Neural progenitor cell (in vitro differentiated cells): Measurements from ENCODE around the gene CST11. TPM values are rescaled to one million over a fixed set of nuclear protein-coding genes. Genes with fewer than 3 reads are reported as not detected.

Experiments used
- DNase-seq: peaks from one replicate; pipeline ENCODE4 v3.0.0-alpha.2; 2016; ENCODE audit warnings: low spot score
- H2AFZ ChIP-seq: fragments of 200-600 bp; sonication (generic); replicated peaks from 2 replicates; pipeline ENCODE4 v1.6.1; 2016; ENCODE audit warnings: antibody characterized with exemption
- H3F3A ChIP-seq: fragments of 200-600 bp; sonication (generic); 2 replicates; pipeline ENCODE4 v1.6.1; 2016; ENCODE audit warnings: antibody characterized with exemption, low read depth
- H3K27ac ChIP-seq: fragments of 200-600 bp; sonication (generic); 2 replicates; pipeline ENCODE4 v1.5.1; 2016; ENCODE audit warnings: mild to moderate bottlenecking
- H3K27me3 ChIP-seq: fragments of 200-600 bp; sonication (generic); 2 replicates; pipeline ENCODE4 v1.6.1; 2016; ENCODE audit warnings: mild to moderate bottlenecking, moderate library complexity
- H3K36me3 ChIP-seq: fragments of 200-600 bp; sonication (generic); 2 replicates; pipeline ENCODE4 v1.5.1; 2016
- H3K4me1 ChIP-seq: fragments of 200-600 bp; sonication (generic); 2 replicates; pipeline ENCODE4 v1.6.1; 2016; ENCODE audit warnings: mixed run types
- H3K4me2 ChIP-seq: fragments of 200-600 bp; sonication (generic); 2 replicates; pipeline ENCODE4 v1.6.1; 2016
- H3K4me3 ChIP-seq: fragments of 200-600 bp; sonication (generic); 2 replicates; pipeline ENCODE4 v1.5.1; 2016
- H3K79me2 ChIP-seq: fragments of 200-600 bp; sonication (generic); 2 replicates; pipeline ENCODE4 v1.6.1; 2016; ENCODE audit warnings: low read depth
- H3K9ac ChIP-seq: fragments of 200-600 bp; sonication (generic); 2 replicates; pipeline ENCODE4 v1.6.1; 2016
- H3K9me3 ChIP-seq: fragments of 200-600 bp; sonication (generic); 2 replicates; pipeline ENCODE4 v1.5.1; 2016; ENCODE audit warnings: low read depth
- H4K20me1 ChIP-seq: fragments of 200-600 bp; sonication (generic); 2 replicates; pipeline ENCODE4 v1.6.1; 2016; ENCODE audit warnings: low read depth
- H3K27ac Mint-ChIP-seq: 3 replicates; pipeline ENCODE4 v1.8.0; 2021; ENCODE audit warnings: mixed read lengths
- H3K27me3 Mint-ChIP-seq: 2 replicates; pipeline ENCODE4 v1.8.0; 2022; ENCODE audit warnings: low read depth, mild to moderate bottlenecking, inconsistent platforms, moderate library complexity, mixed read lengths; ENCODE audit not compliant: insufficient read depth
- H3K36me3 Mint-ChIP-seq: 3 replicates; pipeline ENCODE4 v1.8.0; 2021; ENCODE audit warnings: mixed read lengths
- H3K4me1 Mint-ChIP-seq: 3 replicates; pipeline ENCODE4 v1.8.0; 2021; ENCODE audit warnings: mixed read lengths
- H3K4me3 Mint-ChIP-seq: 3 replicates; pipeline ENCODE4 v1.8.0; 2021; ENCODE audit warnings: mild to moderate bottlenecking, moderate library complexity, mixed read lengths
- H3K9me3 Mint-ChIP-seq: 3 replicates; pipeline ENCODE4 v1.8.0; 2020; ENCODE audit warnings: mixed read lengths
- EZH2 ChIP-seq: fragments of 200-600 bp; sonication (generic); IDR thresholded peaks from 2 replicates; pipeline ENCODE4 v1.6.1; 2017; ENCODE audit warnings: antibody characterized with exemption, mild to moderate bottlenecking, moderate library complexity
- EZH2phosphoT487 ChIP-seq: fragments of 200-600 bp; sonication (generic); IDR thresholded peaks from 2 replicates; pipeline ENCODE4 v1.6.1; 2017; ENCODE audit warnings: antibody characterized with exemption
- small RNA-seq: library from RNA; depleted of rRNA; stranded (forward); fragments of <200 nt; gene quantifications from one replicate; pipeline ENCODE3, GENCODE V24; 2015
- total RNA-seq: library from RNA; depleted of rRNA; stranded (reverse); fragments of >200 nt; gene quantifications from 2 replicates; pipeline ENCODE4 v1.2.3, GENCODE V29; 2015; ENCODE audit warnings: low replicate concordance
- TF ChIP-seq, protein P1 (sequence below): fragments of 200-600 bp; sonication (generic); IDR thresholded peaks from 2 replicates; pipeline ENCODE4 v1.5.1; 2017; ENCODE audit warnings: antibody characterized with exemption, mild to moderate bottlenecking

CST11 gene
- total RNA-seq, 1 donor from 2014 or later, result not detected

DNA sequence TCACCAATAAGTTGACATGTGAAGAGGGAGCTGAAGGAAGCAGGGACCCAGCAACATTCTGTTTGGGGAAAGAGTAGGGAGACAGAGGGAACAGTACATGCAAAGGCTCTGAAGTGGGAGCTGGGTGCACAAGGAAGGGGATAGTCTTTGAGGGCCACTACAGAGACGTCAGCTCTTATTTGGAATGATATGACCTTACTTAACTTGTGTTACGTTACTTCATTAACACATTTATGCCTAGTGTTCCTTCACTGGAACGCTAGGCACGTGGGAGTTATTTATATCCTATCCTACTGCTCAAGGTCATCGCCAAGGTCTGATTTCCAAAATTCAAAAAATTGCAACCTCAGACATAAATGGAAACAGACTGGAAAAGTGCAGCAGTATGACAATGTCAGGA, 51.6 kb downstream of the CST11 start:
- Mint-ChIP-seq H3K9me3 (no peaks in the 10 kb centered on the region), H3K4me3 (no peak overlapping the region), H3K4me1 (no peaks in the 10 kb centered on the region), H3K27me3 (no peaks in the 10 kb centered on the region), H3K27ac (no peak overlapping the region), H3K36me3 (peaks cover 6% of the 10 kb centered on the region)
- H3K9me3 ChIP-seq, result no peaks in the 10 kb centered on the region
- peaks cover 51% of the 10 kb centered on the region for H3K79me2 ChIP-seq
- no peak overlapping the region for H3K4me3 ChIP-seq
- TF ChIP-seq EZH2, result no peak
- TF ChIP-seq EZH2phosphoT487, result no peak
- TF ChIP-seq, protein P1, sequence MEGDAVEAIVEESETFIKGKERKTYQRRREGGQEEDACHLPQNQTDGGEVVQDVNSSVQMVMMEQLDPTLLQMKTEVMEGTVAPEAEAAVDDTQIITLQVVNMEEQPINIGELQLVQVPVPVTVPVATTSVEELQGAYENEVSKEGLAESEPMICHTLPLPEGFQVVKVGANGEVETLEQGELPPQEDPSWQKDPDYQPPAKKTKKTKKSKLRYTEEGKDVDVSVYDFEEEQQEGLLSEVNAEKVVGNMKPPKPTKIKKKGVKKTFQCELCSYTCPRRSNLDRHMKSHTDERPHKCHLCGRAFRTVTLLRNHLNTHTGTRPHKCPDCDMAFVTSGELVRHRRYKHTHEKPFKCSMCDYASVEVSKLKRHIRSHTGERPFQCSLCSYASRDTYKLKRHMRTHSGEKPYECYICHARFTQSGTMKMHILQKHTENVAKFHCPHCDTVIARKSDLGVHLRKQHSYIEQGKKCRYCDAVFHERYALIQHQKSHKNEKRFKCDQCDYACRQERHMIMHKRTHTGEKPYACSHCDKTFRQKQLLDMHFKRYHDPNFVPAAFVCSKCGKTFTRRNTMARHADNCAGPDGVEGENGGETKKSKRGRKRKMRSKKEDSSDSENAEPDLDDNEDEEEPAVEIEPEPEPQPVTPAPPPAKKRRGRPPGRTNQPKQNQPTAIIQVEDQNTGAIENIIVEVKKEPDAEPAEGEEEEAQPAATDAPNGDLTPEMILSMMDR, result no peak
- no peaks in the 10 kb centered on the region for H3F3A ChIP-seq
- H3K27ac ChIP-seq, result no peak overlapping the region
- no peaks in the 10 kb centered on the region for H3K4me1 ChIP-seq
- no peak for DNase-seq
- no peaks in the 10 kb centered on the region for H3K27me3 ChIP-seq
- no peak overlapping the region for H3K9ac ChIP-seq
- no peak overlapping the region for H3K4me2 ChIP-seq
- no peaks in the 10 kb centered on the region for H3K36me3 ChIP-seq
- no peak overlapping the region for H2AFZ ChIP-seq
- H4K20me1 ChIP-seq, result peaks cover 44% of the 10 kb centered on the region

Small RNAs within 50 kb of the gene (small RNA-seq; reads per million reads assigned to genes)
- gene RF00019, result not detected

Other genes starting within 250 kb of the CST11 start
- gene NXT1, start 102.1 kb downstream of the CST11 start, total RNA-seq, result 14.6 and 32.4 TPM in 2 replicates
- gene GZF1, start 90.7 kb downstream of the CST11 start, total RNA-seq, result 12.9 and 13.8 TPM in 2 replicates
- gene NAPB, start 31.4 kb downstream of the CST11 start, total RNA-seq, result 19.8 and 23.8 TPM in 2 replicates
- not detected in 2 replicates for gene CSTL1, start 13.2 kb downstream of the CST11 start, total RNA-seq
- gene CST8, start 38.2 kb upstream of the CST11 start, total RNA-seq, result not detected in 2 replicates
- not detected in 2 replicates for gene CST9L, start 115.6 kb upstream of the CST11 start, total RNA-seq
- gene CST9, start 153.0 kb upstream of the CST11 start, total RNA-seq, result not detected in 2 replicates
- gene CST3, start 185.1 kb upstream of the CST11 start, total RNA-seq, result 20.8 and 58.0 TPM in 2 replicates
- not detected in 2 replicates for gene CST4, start 236.2 kb upstream of the CST11 start, total RNA-seq